Common myeloid progenitor, CD34-positive (primary cell): Measurements from ENCODE around the gene ZG16B.

Experiments
- CTCF ChIA-PET: fragments of 350-600 bp; sonication (Branson Sonifier 250); formaldehyde crosslinking; loops from one replicate; lab custom pipeline; 2021; ENCODE audit warnings: antibody characterized with exemption; lab: Charles Lee
- POLR2A ChIA-PET: fragments of 350-600 bp; sonication (Branson Sonifier 250); formaldehyde crosslinking; loops from one replicate; lab custom pipeline; 2021; ENCODE audit warnings: antibody characterized with exemption; lab: Charles Lee
- DNase-seq, 3 donors: peaks; one replicate each; pipeline versions ENCODE4 v3.0.0 to v3.0.0-alpha.2; 2013
- H3K27ac ChIP-seq, 2 experiments: 1 replicate in 1 of 2; 2 replicates in 1 of 2; pipeline ENCODE4 v1.7.0; 2013; ENCODE audit warnings: inconsistent platforms in 2 of 2, low read length in 2 of 2, mild to moderate bottlenecking in 2 of 2, low read depth in 1 of 2, moderate library complexity in 1 of 2; ENCODE audit not compliant: severe bottlenecking in 2 of 2, insufficient read depth in 1 of 2, poor library complexity in 1 of 2
- H3K27me3 ChIP-seq, 5 experiments: replicated peaks in 2 of 5; 1 replicate in 3 of 5; 2 replicates in 2 of 5; pipeline versions ENCODE4 v1.6.1 to v1.7.0; 2013; ENCODE audit warnings: low read length in 4 of 5, mild to moderate bottlenecking in 2 of 5, moderate library complexity in 2 of 5, inconsistent platforms in 1 of 5; ENCODE audit not compliant: insufficient read depth in 5 of 5, control insufficient read depth in 4 of 5
- H3K36me3 ChIP-seq, 4 experiments: 1 replicate in 2 of 4; 2 replicates in 2 of 4; pipeline versions ENCODE4 v1.6.1 to v1.7.0; 2013; ENCODE audit warnings: low read length in 3 of 4, control low read depth in 1 of 4, mild to moderate bottlenecking in 1 of 4; ENCODE audit not compliant: control insufficient read depth in 4 of 4, insufficient read depth in 4 of 4
- H3K4me1 ChIP-seq, 4 experiments: 1 replicate in 3 of 4; 2 replicates in 1 of 4; pipeline versions ENCODE4 v1.6.1 to v1.7.1; 2013; ENCODE audit warnings: low read length in 3 of 4, mild to moderate bottlenecking in 3 of 4, control low read depth in 1 of 4, inconsistent platforms in 1 of 4, moderate library complexity in 1 of 4; ENCODE audit not compliant: control insufficient read depth in 4 of 4, insufficient read depth in 4 of 4; ENCODE audit errors: control extremely low read depth in 1 of 4
- H3K4me3 ChIP-seq, 7 experiments: 1 replicate in 4 of 7; 2 replicates in 3 of 7; pipeline versions ENCODE4 v1.5.1 to v1.7.0; 2013; ENCODE audit warnings: mild to moderate bottlenecking in 7 of 7, low read length in 6 of 7, moderate library complexity in 6 of 7, inconsistent platforms in 2 of 7, low read depth in 2 of 7, control low read depth in 1 of 7; ENCODE audit not compliant: insufficient read depth in 4 of 7, control insufficient read depth in 1 of 7; ENCODE audit errors: extremely low read depth in 1 of 7
- H3K9me3 ChIP-seq, 5 experiments: 1 replicate in 4 of 5; 2 replicates in 1 of 5; pipeline versions ENCODE4 v1.6.1 to v1.7.1; 2013; ENCODE audit warnings: low read length in 4 of 5, mild to moderate bottlenecking in 2 of 5, inconsistent platforms in 1 of 5, low read depth in 1 of 5, moderate library complexity in 1 of 5; ENCODE audit not compliant: control insufficient read depth in 4 of 5, insufficient read depth in 2 of 5; ENCODE audit errors: control extremely low read depth in 1 of 5
- WGBS: methylation state at CpG from one replicate; pipeline ENCODE4 v1.1.5; 2013; ENCODE audit not compliant: insufficient coverage; 5-methylcytosine and 5-hydroxymethylcytosine counted together

The ZG16B gene

GRCh38 chr16:2786061-2786825 is 43.9 kb upstream of the ZG16B start:
- CTCF ChIA-PET = no interaction called here
- H3K27ac ChIP-seq = no peak overlapping the region
- no peaks in the 10 kb centered on the region for H3K9me3 ChIP-seq
- POLR2A ChIA-PET = no interaction called here
- no peak overlapping the region for H3K4me3 ChIP-seq
- WGBS = 56% methylated on average over 11 of the region's 15 CpGs
- no peak for DNase-seq
- peaks cover 0 to 14% (median 10%) of the 10 kb centered on the region in 4 experiments for H3K4me1 ChIP-seq
- no peaks in the 10 kb centered on the region for H3K36me3 ChIP-seq
- peaks cover 0 to 63% (median 25%) of the 10 kb centered on the region in 5 experiments for H3K27me3 ChIP-seq

- no peak overlapping the region for H3K27ac ChIP-seq
- H3K36me3 ChIP-seq = no peaks in the 10 kb centered on the region
- ChIA-PET CTCF (no interaction called here), POLR2A (no interaction called here)
- H3K4me3 ChIP-seq = no peak overlapping the region
- peaks cover 0 to 66% (median 25%) of the 10 kb centered on the region in 5 experiments for H3K27me3 ChIP-seq
- H3K4me1 ChIP-seq = peaks cover 0 to 14% (median 10%) of the 10 kb centered on the region in 4 experiments
- no peaks in the 10 kb centered on the region for H3K9me3 ChIP-seq
- DNase-seq = no peak
- WGBS = 80% methylated on average over 3 of the region's 3 CpGs
These were observed 43.3 kb upstream of the ZG16B start for GRCh38 chr16:2786826-2787151.

- Histone ChIP-seq H3K9me3 (no peaks in the 10 kb centered on the region), H3K4me1 (peaks cover 0 to 14% (median 10%) of the 10 kb centered on the region in 4 experiments), H3K36me3 (no peaks in the 10 kb centered on the region), H3K4me3 (no peak within 1 kb of the TSS), H3K27ac (no peak within 1 kb of the TSS), H3K27me3 (peaks cover 0 to 66% (median 25%) of the 10 kb centered on the region in 5 experiments)
- CTCF ChIA-PET = interaction anchor here (1.1 kb wide), 1 partner anchor 36 kb away, joined by 4 read pairs; no protein-coding TSS in a partner anchor
- POLR2A ChIA-PET = no interaction called here
- WGBS = 25% methylated on average over 8 of the region's 10 CpGs
- peak in 1 of 3 donors; percentile 13 for DNase-seq
These were observed 42.7 kb upstream of the ZG16B start, which contains the start of gene PRSS33 for GRCh38 chr16:2787406-2787805. Gene PRSS33, minus strand, starts transcription at chr16:2787560. Its CDS starts 1,013 bp downstream, at chr16:2786547.

GRCh38 chr16:2787961-2788360 is 42.1 kb upstream of the ZG16B start:
- ChIA-PET POLR2A (no interaction called here), CTCF (interaction anchor here (1.1 kb wide), 1 partner anchor 35 kb away, joined by 4 read pairs; no protein-coding TSS in a partner anchor)
- Histone ChIP-seq H3K36me3 (no peaks in the 10 kb centered on the region), H3K27me3 (peaks cover 0 to 66% (median 25%) of the 10 kb centered on the region in 5 experiments), H3K4me3 (no peak overlapping the region), H3K27ac (no peak overlapping the region), H3K4me1 (peaks cover 0 to 14% (median 10%) of the 10 kb centered on the region in 4 experiments), H3K9me3 (no peaks in the 10 kb centered on the region)
- no peak for DNase-seq
- 51% methylated on average over 7 of the region's 7 CpGs for WGBS

- 95% methylated on average over 3 of the region's 5 CpGs for WGBS
- H3K36me3 ChIP-seq = no peaks in the 10 kb centered on the region
- CTCF ChIA-PET = interaction anchor here (1.0 to 1.3 kb wide), 2 partner anchors 10 to 62 kb away, joined by 3 to 4 read pairs; no protein-coding TSS in a partner anchor
- POLR2A ChIA-PET = interaction anchor here (0.6 kb wide), 1 partner anchor 213 kb away, joined by 3 read pairs; no protein-coding TSS in a partner anchor
- no peaks in the 10 kb centered on the region for H3K9me3 ChIP-seq
- no peak for DNase-seq
- peaks cover 0 to 50% (median 18%) of the 10 kb centered on the region in 5 experiments for H3K27me3 ChIP-seq
- H3K4me1 ChIP-seq = peaks cover 0 to 9% (median 4%) of the 10 kb centered on the region in 4 experiments
- no peak overlapping the region for H3K27ac ChIP-seq
- no peak overlapping the region for H3K4me3 ChIP-seq
These were observed 39.5 kb upstream of the ZG16B start for GRCh38 chr16:2790631-2791030.

- no peaks in the 10 kb centered on the region for H3K36me3 ChIP-seq
- no peaks in the 10 kb centered on the region for H3K9me3 ChIP-seq
- peaks cover 0 to 8% (median 0%) of the 10 kb centered on the region in 4 experiments for H3K4me1 ChIP-seq
- DNase-seq = no peak
- ChIA-PET CTCF (interaction anchor here (0.6 to 1.3 kb wide), 3 partner anchors 9 to 63 kb away, joined by 3 to 4 read pairs (median 3); no protein-coding TSS in a partner anchor), POLR2A (no interaction called here)
- H3K4me3 ChIP-seq = no peak overlapping the region
- H3K27ac ChIP-seq = no peak overlapping the region
- peaks cover 0 to 45% (median 13%) of the 10 kb centered on the region in 5 experiments for H3K27me3 ChIP-seq
- WGBS = 90% methylated on average over 7 of the region's 8 CpGs
These were observed 38.9 kb upstream of the ZG16B start for GRCh38 chr16:2791174-2791573.

- peaks cover 0 to 29% (median 8%) of the 10 kb centered on the region in 5 experiments for H3K27me3 ChIP-seq
- 100% methylated on average over 2 of the region's 10 CpGs for WGBS
- POLR2A ChIA-PET = no interaction called here
- no peak for DNase-seq
- peaks cover 0 to 8% (median 0%) of the 10 kb centered on the region in 4 experiments for H3K4me1 ChIP-seq
- no peaks in the 10 kb centered on the region for H3K9me3 ChIP-seq
- CTCF ChIA-PET = interaction anchor here (1.3 to 1.5 kb wide), 2 partner anchors 9 to 75 kb away, joined by 4 read pairs; no protein-coding TSS in a partner anchor
- no peaks in the 10 kb centered on the region for H3K36me3 ChIP-seq
- no peak overlapping the region for H3K4me3 ChIP-seq
- H3K27ac ChIP-seq = no peak overlapping the region
These were observed 37.2 kb upstream of the ZG16B start for GRCh38 chr16:2792940-2793339.
